Smooth muscle cell (in vitro differentiated cells): Measurements from ENCODE around the gene DISC1. TPM values are rescaled to one million over a fixed set of nuclear protein-coding genes. Genes with fewer than 3 reads are reported as not detected.
A peak's percentile ranks its signal among the peaks of the same experiment; 100 is the strongest.

Source experiments
- DNase-seq: peaks from one replicate; lab custom pipeline; 2025; ENCODE audit not compliant: unreplicated experiment; lab: John Stamatoyannopoulos, UW
- H2AFZ ChIP-seq: fragments of 200-600 bp; sonication (generic); 2 replicates; pipeline ENCODE4 v1.6.0; 2016; ENCODE audit warnings: antibody characterized with exemption, low read depth, mild to moderate bottlenecking
- H3F3A ChIP-seq: fragments of 200-600 bp; sonication (generic); 2 replicates; pipeline ENCODE4 v1.6.0; 2017; ENCODE audit warnings: antibody characterized with exemption, low read depth
- H3K27ac ChIP-seq: fragments of 200-600 bp; sonication (generic); 2 replicates; pipeline ENCODE4 v1.5.1; 2016; ENCODE audit warnings: low read depth, mild to moderate bottlenecking
- H3K27me3 ChIP-seq: fragments of 200-600 bp; sonication (generic); 2 replicates; pipeline ENCODE4 v1.6.1; 2016; ENCODE audit warnings: low read depth, mild to moderate bottlenecking
- H3K36me3 ChIP-seq: fragments of 200-600 bp; sonication (generic); 2 replicates; pipeline ENCODE4 v1.5.1; 2016; ENCODE audit warnings: low read depth
- H3K4me1 ChIP-seq: fragments of 200-600 bp; sonication (generic); 2 replicates; pipeline ENCODE4 v1.5.1; 2016; ENCODE audit warnings: low read depth
- H3K4me2 ChIP-seq: fragments of 200-600 bp; sonication (generic); 2 replicates; pipeline ENCODE4 v1.6.0; 2016; ENCODE audit warnings: mild to moderate bottlenecking
- H3K4me3 ChIP-seq: fragments of 200-600 bp; sonication (generic); 2 replicates; pipeline ENCODE4 v1.5.1; 2016; ENCODE audit warnings: mild to moderate bottlenecking
- H3K79me2 ChIP-seq: fragments of 200-600 bp; sonication (generic); 2 replicates; pipeline ENCODE4 v1.6.0; 2016; ENCODE audit warnings: low read depth, mild to moderate bottlenecking
- H3K9ac ChIP-seq: fragments of 200-600 bp; sonication (generic); 2 replicates; pipeline ENCODE4 v1.6.0; 2016; ENCODE audit warnings: low read depth
- H3K9me3 ChIP-seq: fragments of 200-600 bp; sonication (generic); replicated peaks from 2 replicates; pipeline ENCODE4 v1.5.1; 2016; ENCODE audit warnings: low read depth
- H4K20me1 ChIP-seq: fragments of 200-600 bp; sonication (generic); 2 replicates; pipeline ENCODE4 v1.6.0; 2016; ENCODE audit warnings: low read depth
- CTCF ChIP-seq: fragments of 200-600 bp; sonication (generic); IDR thresholded peaks from 2 replicates; pipeline ENCODE4 v1.5.1; 2017; ENCODE audit warnings: borderline replicate concordance, mild to moderate bottlenecking, antibody characterized with exemption; ENCODE audit not compliant: insufficient read depth, poor library complexity, severe bottlenecking
- WGBS: methylation state at CpG from one replicate; pipeline ENCODE4 v1.1.7; 2016; ENCODE audit warnings: low lambda C conversion rate; 5-methylcytosine and 5-hydroxymethylcytosine counted together
- polyA plus RNA-seq: library from polyadenylated mRNA; unstranded; fragments of >200 nt; fragmentation: Nextera tagmentation; extraction: Ambion mirVana; gene quantifications from 2 replicates; pipeline ENCODE4 v1.2.1, GENCODE V29; 2016
- total RNA-seq: library from RNA; depleted of rRNA; stranded (reverse); fragments of >200 nt; gene quantifications from 2 replicates; pipeline ENCODE4 v1.2.3, GENCODE V29; 2014

Gene DISC1
- total and polyA plus RNA-seq, 2 experiments from 2014 or later = 0.89 to 4.3 TPM

GRCh38 chr1:231871878-231872277 is 245.3 kb downstream of the DISC1 start:
- DNase-seq = no peak
- peaks cover 5% of the 10 kb centered on the region for H3K9me3 ChIP-seq
- 69% methylated on average over 5 of the region's 5 CpGs for WGBS
- H3K9ac ChIP-seq = no peak overlapping the region
- H3K4me2 ChIP-seq = no peak overlapping the region
- H4K20me1 ChIP-seq = no peaks in the 10 kb centered on the region
- no peaks in the 10 kb centered on the region for H3K36me3 ChIP-seq
- H3K79me2 ChIP-seq = no peaks in the 10 kb centered on the region
- H3K27ac ChIP-seq = peak overlapping the region; percentile 39
- no peaks in the 10 kb centered on the region for H3K27me3 ChIP-seq
- no peak overlapping the region for H3K4me3 ChIP-seq
- H2AFZ ChIP-seq = no peak overlapping the region
- peaks cover 6% of the 10 kb centered on the region for H3F3A ChIP-seq
- H3K4me1 ChIP-seq = peaks cover 3% of the 10 kb centered on the region
- TF ChIP-seq CTCF = no peak

- Histone ChIP-seq H3K27ac (peak overlapping the region; percentile 39), H3K4me3 (no peak overlapping the region), H3F3A (peaks cover 6% of the 10 kb centered on the region), H4K20me1 (no peaks in the 10 kb centered on the region), H3K4me1 (peaks cover 3% of the 10 kb centered on the region), H3K36me3 (no peaks in the 10 kb centered on the region), H3K4me2 (peak overlapping the region; percentile 8), H2AFZ (no peak overlapping the region), H3K27me3 (no peaks in the 10 kb centered on the region), H3K9ac (no peak overlapping the region), H3K9me3 (peaks cover 5% of the 10 kb centered on the region), H3K79me2 (no peaks in the 10 kb centered on the region)
- no peak for DNase-seq
- 41% methylated on average over 1 of the region's 1 CpG for WGBS
- TF ChIP-seq CTCF = no peak
Measured at GRCh38 chr1:231872461-231872910, 245.9 kb downstream of the DISC1 start.

GRCh38 chr1:231878737-231879136 is 252.1 kb downstream of the DISC1 start:
- Histone ChIP-seq H3K4me2 (no peak overlapping the region), H3K9me3 (peaks cover 5% of the 10 kb centered on the region)
- TF ChIP-seq CTCF = no peak

GRCh38 chr1:231879296-231879695 is 252.7 kb downstream of the DISC1 start:
- no peaks in the 10 kb centered on the region for H3K36me3 ChIP-seq
- DNase-seq = no peak
- WGBS = 100% methylated on average over 1 of the region's 1 CpG
- TF ChIP-seq CTCF = no peak
- H3K4me1 ChIP-seq = no peaks in the 10 kb centered on the region
- H2AFZ ChIP-seq = no peak overlapping the region
- no peak overlapping the region for H3K9ac ChIP-seq
- H3K4me2 ChIP-seq = no peak overlapping the region
- H3K27me3 ChIP-seq = no peaks in the 10 kb centered on the region
- H3F3A ChIP-seq = no peaks in the 10 kb centered on the region
- no peaks in the 10 kb centered on the region for H4K20me1 ChIP-seq
- H3K27ac ChIP-seq = no peak overlapping the region
- no peaks in the 10 kb centered on the region for H3K79me2 ChIP-seq
- no peak overlapping the region for H3K4me3 ChIP-seq
- peaks cover 5% of the 10 kb centered on the region for H3K9me3 ChIP-seq

More at GRCh38 chr1:231878737-231879136, 252.1 kb downstream of the DISC1 start:
- no peak for DNase-seq
- H3F3A ChIP-seq = no peaks in the 10 kb centered on the region
- no peaks in the 10 kb centered on the region for H4K20me1 ChIP-seq
- no peak overlapping the region for H3K4me3 ChIP-seq
- WGBS = 96% methylated on average over 1 of the region's 1 CpG
- H3K27ac ChIP-seq = no peak overlapping the region
- H3K9ac ChIP-seq = no peak overlapping the region
- H3K4me1 ChIP-seq = no peaks in the 10 kb centered on the region
- H3K36me3 ChIP-seq = no peaks in the 10 kb centered on the region
- H2AFZ ChIP-seq = no peak overlapping the region
- no peaks in the 10 kb centered on the region for H3K27me3 ChIP-seq
- H3K79me2 ChIP-seq = no peaks in the 10 kb centered on the region
